B cell (primary cell): ENCODE results near the gene PRIM2. TPM values are rescaled to one million over a fixed set of nuclear protein-coding genes. Genes with fewer than 3 reads are reported as not detected.

Experiments
- ATAC-seq: fragments of 200-7000 bp; cut with Tn5 transposase; one replicate; pipeline ENCODE4 v1.10.0; 2021; ENCODE audit warnings: low read depth, mild to moderate bottlenecking, moderate number of reproducible peaks, moderate library complexity
- CTCF ChIA-PET: fragments of 350-600 bp; sonication (Branson Sonifier 250); formaldehyde crosslinking; loops from one replicate; lab custom pipeline; 2021; ENCODE audit warnings: antibody characterized with exemption, inconsistent platforms; lab: Charles Lee
- POLR2A ChIA-PET: fragments of 350-600 bp; sonication (Branson Sonifier 250); formaldehyde crosslinking; loops from one replicate; lab custom pipeline; 2021; ENCODE audit warnings: antibody characterized with exemption; lab: Charles Lee
- DNase-seq: peaks from one replicate; pipeline ENCODE4 v3.0.0; 2013
- H2AFZ ChIP-seq: 2 replicates; pipeline ENCODE4 v1.6.1; 2012; ENCODE audit warnings: mild to moderate bottlenecking, low read depth, low read length; ENCODE audit not compliant: insufficient read depth, poor library complexity, severe bottlenecking
- H3K27ac ChIP-seq, 2 donors: 1 replicate in 1 of 2; 2 replicates in 1 of 2; pipeline ENCODE4 v1.5.1; 2012 to 2013; ENCODE audit warnings: low read length in 2 of 2, mild to moderate bottlenecking in 2 of 2, moderate library complexity in 1 of 2
- H3K27me3 ChIP-seq, 4 experiments: fragments of 200-600 bp in 1 of 4; sonication (generic) in 1 of 4; replicated peaks in 1 of 4; 1 replicate in 2 of 4; 2 replicates in 2 of 4; pipeline versions ENCODE4 v1.6.1 to v1.7.0; 2013 to 2016; ENCODE audit warnings: low read length in 3 of 4, mild to moderate bottlenecking in 2 of 4, mixed read lengths in 1 of 4, moderate library complexity in 1 of 4; ENCODE audit not compliant: insufficient read depth in 4 of 4, control insufficient read depth in 3 of 4; ENCODE audit errors: control extremely low read depth in 1 of 4
- H3K36me3 ChIP-seq, 2 experiments: replicated peaks in 1 of 2; 1 replicate in 1 of 2; 2 replicates in 1 of 2; pipeline versions ENCODE4 v1.6.1 to v1.7.1; 2013; ENCODE audit warnings: low read length in 1 of 2; ENCODE audit not compliant: insufficient read depth in 2 of 2, control insufficient read depth in 1 of 2; ENCODE audit errors: control extremely low read depth in 1 of 2, extremely low read depth in 1 of 2
- H3K4me1 ChIP-seq, 2 donors: fragments of 200-600 bp in 1 of 2; sonication (generic) in 1 of 2; 1 replicate in 1 of 2; 2 replicates in 1 of 2; pipeline versions ENCODE4 v1.5.1 to v1.6.1; 2013 to 2017; ENCODE audit warnings: low read length in 2 of 2; ENCODE audit not compliant: control insufficient read depth in 2 of 2, insufficient read depth in 2 of 2
- H3K4me2 ChIP-seq: replicated peaks from 2 replicates; pipeline ENCODE3; 2012; ENCODE audit warnings: mild to moderate bottlenecking, low read depth, low read length; ENCODE audit not compliant: poor library complexity, severe bottlenecking
- H3K4me3 ChIP-seq, 5 experiments: fragments of 200-600 bp in 1 of 5; sonication (generic) in 1 of 5; 1 replicate in 3 of 5; 2 replicates in 2 of 5; pipeline versions ENCODE4 v1.5.1 to v1.7.0; 2011 to 2016; ENCODE audit warnings: low read length in 4 of 5, mild to moderate bottlenecking in 4 of 5, low read depth in 2 of 5, control low read depth in 1 of 5, moderate library complexity in 1 of 5; ENCODE audit not compliant: insufficient read depth in 1 of 5; ENCODE audit errors: control extremely low read depth in 1 of 5, extremely low read depth in 1 of 5
- H3K79me2 ChIP-seq: fragments of 200-600 bp; sonication (generic); one replicate; pipeline ENCODE4 v1.6.0; 2016; ENCODE audit warnings: low read length; ENCODE audit not compliant: control insufficient read depth, insufficient read depth
- H3K9ac ChIP-seq: fragments of 200-600 bp; sonication (generic); 2 replicates; pipeline ENCODE4 v1.6.1; 2017; ENCODE audit warnings: mild to moderate bottlenecking, low read length, moderate library complexity
- H3K9me3 ChIP-seq, 3 donors: one replicate each; pipeline versions ENCODE4 v1.6.1 to v1.7.1; 2013; ENCODE audit warnings: low read length in 2 of 3; ENCODE audit not compliant: control insufficient read depth in 2 of 3, insufficient read depth in 1 of 3; ENCODE audit errors: control extremely low read depth in 1 of 3
- H4K20me1 ChIP-seq: 2 replicates; pipeline ENCODE4 v1.6.0; 2012; ENCODE audit warnings: mild to moderate bottlenecking, low read length; ENCODE audit not compliant: insufficient read depth, control insufficient read depth, poor library complexity, severe bottlenecking
- H3K27ac Mint-ChIP-seq: one replicate; pipeline ENCODE4 v1.8.0; 2021; ENCODE audit warnings: mixed read lengths
- H3K27me3 Mint-ChIP-seq: one replicate; pipeline ENCODE4 v1.8.0; 2021; ENCODE audit warnings: mixed read lengths
- H3K4me1 Mint-ChIP-seq: one replicate; pipeline ENCODE4 v1.8.0; 2021; ENCODE audit warnings: mixed read lengths
- H3K4me3 Mint-ChIP-seq: one replicate; pipeline ENCODE4 v1.8.0; 2021; ENCODE audit warnings: mixed read lengths
- H3K9me3 Mint-ChIP-seq: one replicate; pipeline ENCODE4 v1.8.0; 2022; ENCODE audit warnings: mixed read lengths; ENCODE audit not compliant: insufficient read depth
- EZH2 ChIP-seq: IDR thresholded peaks from 2 replicates; pipeline ENCODE4 v1.6.1; 2012; ENCODE audit warnings: borderline replicate concordance, low read depth, mild to moderate bottlenecking, moderate library complexity, low read length; ENCODE audit not compliant: insufficient read depth, poor library complexity, severe bottlenecking
- WGBS: methylation state at CpG from one replicate; pipeline ENCODE4 v1.1.5; 2013; ENCODE audit warnings: missing lambda C conversion rate; ENCODE audit not compliant: insufficient coverage; 5-methylcytosine and 5-hydroxymethylcytosine counted together
- intact Hi-C: fragments of 100-400 bp; cut with micrococcal nuclease; formaldehyde crosslinking; loops from one replicate; pipeline ENCODE4 v1.10.0; 2022
- polyA plus RNA-seq: library from polyadenylated mRNA; depleted of rRNA; stranded (reverse); fragments of >200 nt; gene quantifications from 2 replicates; pipeline ENCODE4 v1.2.3, GENCODE V29; 2012
- total RNA-seq, 2 donors: library from RNA; stranded (reverse); fragments of 120-200 nt in 1 of 2; gene quantifications; 1 replicate in 1 of 2; 2 replicates in 1 of 2; pipeline versions ENCODE4 v1.2.3 to v1.2.4, GENCODE V29; 2013 to 2022
- TF ChIP-seq, protein P1 (sequence below): fragments of 200-600 bp; IDR thresholded peaks from one replicate; pipeline ENCODE4 v1.8.0; 2022; ENCODE audit warnings: antibody characterized with exemption, mild to moderate bottlenecking

Gene PRIM2
- total and polyA plus RNA-seq, 2 donors (not counting 1 experiment from before 2014, with no cell fraction given): 5.2 to 21.0 TPM

DNA sequence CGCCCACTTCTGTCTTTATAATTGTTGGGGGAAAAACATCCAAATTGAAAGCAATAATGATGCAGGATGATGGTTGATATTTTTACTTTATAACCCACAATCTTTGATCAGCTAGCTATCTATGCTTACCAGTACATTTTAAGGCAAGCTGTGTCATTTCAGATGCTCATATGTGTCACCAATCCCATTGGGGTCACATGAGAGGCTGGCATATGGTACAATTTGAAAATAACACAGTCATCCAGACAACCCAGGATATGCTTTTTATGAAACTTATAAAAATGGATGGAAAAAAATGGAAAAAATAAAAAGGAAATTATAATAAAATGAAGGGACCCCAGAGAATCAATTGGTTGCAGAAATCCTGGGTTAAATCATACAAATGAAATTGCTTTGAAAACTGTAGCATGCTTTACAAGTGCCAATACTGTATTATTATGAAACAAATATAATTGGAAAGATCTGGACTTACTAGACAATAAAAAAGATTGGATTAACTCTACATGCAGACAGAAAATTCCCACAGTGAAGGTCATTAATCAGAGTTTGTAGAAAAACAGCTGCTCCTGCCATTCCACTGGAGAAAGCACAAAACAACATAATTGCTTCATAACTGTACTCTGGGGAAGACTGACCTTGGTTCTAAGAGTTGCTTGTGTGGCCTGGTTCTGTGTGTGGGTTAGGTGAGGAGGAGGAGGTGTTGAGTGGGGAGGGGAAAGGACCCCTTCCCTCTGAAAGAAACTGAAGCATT, 13.3 kb upstream of the PRIM2 start:
- POLR2A ChIA-PET: no interaction called here

DNA sequence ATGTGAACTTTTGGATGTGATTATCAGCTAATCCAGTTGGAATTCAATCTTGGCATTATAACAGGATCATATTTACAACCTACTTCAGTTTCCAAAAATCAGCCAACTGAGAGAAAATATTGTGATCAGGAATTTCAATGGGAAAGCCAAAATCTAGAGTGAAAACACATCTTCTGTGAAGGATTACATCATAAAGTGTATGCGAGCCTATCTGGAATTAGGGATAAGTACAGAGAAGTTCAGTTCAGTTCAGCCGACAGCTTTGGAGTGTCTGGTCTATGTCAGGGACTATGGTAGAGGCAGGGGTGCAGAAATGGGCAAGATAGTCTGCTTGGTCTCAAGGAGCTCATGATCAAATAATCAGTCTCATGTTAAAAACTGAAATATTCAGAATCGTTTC, 12.3 kb upstream of the PRIM2 start:
- Mint-ChIP-seq H3K4me1 (no peaks in the 10 kb centered on the region), H3K27me3 (peaks cover 16% of the 10 kb centered on the region), H3K27ac (no peak overlapping the region), H3K4me3 (no peak overlapping the region), H3K9me3 (no peaks in the 10 kb centered on the region)
- DNase-seq: no peak
- intact Hi-C loops: no loop called here
- no peaks in the 10 kb centered on the region for H4K20me1 ChIP-seq
- ChIA-PET POLR2A (no interaction called here), CTCF (interaction anchor here (1.0 to 2.1 kb wide), 4 partner anchors 15 to 402 kb away, joined by 3 to 5 read pairs (median 4); no protein-coding TSS in a partner anchor)
- H3K4me2 ChIP-seq: no peak overlapping the region
- H2AFZ ChIP-seq: no peak overlapping the region
- TF ChIP-seq EZH2: no peak
- TF ChIP-seq, protein P1, sequence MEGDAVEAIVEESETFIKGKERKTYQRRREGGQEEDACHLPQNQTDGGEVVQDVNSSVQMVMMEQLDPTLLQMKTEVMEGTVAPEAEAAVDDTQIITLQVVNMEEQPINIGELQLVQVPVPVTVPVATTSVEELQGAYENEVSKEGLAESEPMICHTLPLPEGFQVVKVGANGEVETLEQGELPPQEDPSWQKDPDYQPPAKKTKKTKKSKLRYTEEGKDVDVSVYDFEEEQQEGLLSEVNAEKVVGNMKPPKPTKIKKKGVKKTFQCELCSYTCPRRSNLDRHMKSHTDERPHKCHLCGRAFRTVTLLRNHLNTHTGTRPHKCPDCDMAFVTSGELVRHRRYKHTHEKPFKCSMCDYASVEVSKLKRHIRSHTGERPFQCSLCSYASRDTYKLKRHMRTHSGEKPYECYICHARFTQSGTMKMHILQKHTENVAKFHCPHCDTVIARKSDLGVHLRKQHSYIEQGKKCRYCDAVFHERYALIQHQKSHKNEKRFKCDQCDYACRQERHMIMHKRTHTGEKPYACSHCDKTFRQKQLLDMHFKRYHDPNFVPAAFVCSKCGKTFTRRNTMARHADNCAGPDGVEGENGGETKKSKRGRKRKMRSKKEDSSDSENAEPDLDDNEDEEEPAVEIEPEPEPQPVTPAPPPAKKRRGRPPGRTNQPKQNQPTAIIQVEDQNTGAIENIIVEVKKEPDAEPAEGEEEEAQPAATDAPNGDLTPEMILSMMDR: no peak
- H3K9me3 ChIP-seq: no peaks in the 10 kb centered on the region
- no peak overlapping the region for H3K27ac ChIP-seq
- no peaks in the 10 kb centered on the region for H3K36me3 ChIP-seq
- no peak overlapping the region for H3K4me3 ChIP-seq
- no peak overlapping the region for H3K9ac ChIP-seq
- H3K27me3 ChIP-seq: peaks cover 0 to 3% (median 1%) of the 10 kb centered on the region in 4 experiments
- 100% methylated on average over 2 of the region's 3 CpGs for WGBS
- no peak for ATAC-seq
- H3K4me1 ChIP-seq: no peaks in the 10 kb centered on the region
- H3K79me2 ChIP-seq: no peaks in the 10 kb centered on the region

More for the DNA sequence above, 13.3 kb upstream of the PRIM2 start:
- Mint-ChIP-seq H3K9me3 (no peaks in the 10 kb centered on the region), H3K4me3 (no peak overlapping the region), H3K27ac (no peak overlapping the region), H3K4me1 (no peaks in the 10 kb centered on the region), H3K27me3 (peaks cover 16% of the 10 kb centered on the region)
- Histone ChIP-seq H3K36me3 (no peaks in the 10 kb centered on the region), H3K4me3 (no peak overlapping the region), H3K9ac (no peak overlapping the region), H4K20me1 (no peaks in the 10 kb centered on the region), H2AFZ (no peak overlapping the region), H3K27me3 (peaks cover 0 to 3% (median 1%) of the 10 kb centered on the region in 4 experiments), H3K27ac (no peak overlapping the region), H3K9me3 (no peaks in the 10 kb centered on the region), H3K4me1 (no peaks in the 10 kb centered on the region), H3K4me2 (no peak overlapping the region), H3K79me2 (no peaks in the 10 kb centered on the region)
- no CpG with 5 or more reads among the region's 1 CpG for WGBS
- CTCF ChIA-PET: interaction anchor here (1.1 to 1.3 kb wide), 2 partner anchors 13 to 38 kb away, joined by 4 read pairs; partner anchors contain the start of gene PRIM2
- TF ChIP-seq, protein P1: no peak
- TF ChIP-seq EZH2: no peak
- DNase-seq (no peak), ATAC-seq (no peak)
- intact Hi-C loops: no loop called here
